GM19397 (cell line): ENCODE data around the gene DNAH5.

Source experiments
- ATAC-seq: cut with Tn5 transposase; IDR thresholded peaks from one replicate; pipeline ENCODE4 v1.9.1; 2021; ENCODE audit warnings: mild to moderate bottlenecking, moderate library complexity; ENCODE audit not compliant: unreplicated experiment

Gene DNAH5

DNA sequence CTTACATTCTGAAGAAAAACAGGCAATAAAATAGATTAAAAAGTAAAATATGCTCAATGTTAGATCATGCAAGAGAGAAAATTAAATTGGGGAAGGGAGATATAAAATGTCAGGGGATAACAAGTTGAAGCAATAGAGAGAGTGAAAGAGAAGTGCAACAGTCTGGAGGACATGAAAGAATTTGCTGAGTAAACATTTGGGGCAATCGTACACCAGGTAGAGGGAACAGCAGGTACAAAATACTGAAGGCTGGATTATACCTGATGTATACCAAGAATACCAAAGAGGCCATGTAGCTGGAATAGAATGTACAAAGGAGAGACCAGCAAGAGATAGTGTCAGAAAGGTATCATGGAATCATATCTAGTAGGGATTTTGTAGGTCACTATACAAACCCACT lies 300.8 kb downstream of the DNAH5 start:
- ATAC-seq = no peak

DNA sequence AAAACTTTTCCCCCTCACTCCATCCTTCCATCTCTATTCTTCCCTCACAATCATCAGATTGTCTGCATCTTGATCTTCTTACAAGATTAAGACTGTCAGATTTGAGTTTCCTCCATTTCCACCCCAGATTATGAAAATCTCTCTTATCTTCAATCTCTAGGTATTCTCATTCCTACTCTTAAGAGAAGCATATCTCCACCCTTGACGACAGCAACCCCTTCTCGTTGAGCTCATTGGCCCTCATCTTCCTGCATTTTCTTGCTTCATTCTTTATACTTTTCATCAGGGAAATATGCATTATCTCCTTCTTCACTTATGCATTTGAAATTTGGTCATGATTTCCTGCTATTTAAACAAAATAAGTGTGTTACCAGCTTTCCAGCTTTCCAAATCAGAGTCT lies 301.3 kb downstream of the DNAH5 start:
- no peak for ATAC-seq
